Spleen (tissue), 7 donors: ENCODE data around the gene IL31RA.

Experiments used
- POLR2AphosphoS5 ChIP-seq, 3 donors: sonication (generic); formaldehyde crosslinking; IDR thresholded peaks; one replicate each; pipeline ENCODE4 v1.5.1; 2017; ENCODE audit warnings: antibody characterized with exemption in 3 of 3
- TF ChIP-seq, protein P1 (sequence below), 11 experiments: fragments of 200-600 bp in 7 of 11; fragments of 450-650 bp in 4 of 11; sonication (generic) in 4 of 11; IDR thresholded peaks in 8 of 11; conservative IDR thresholded peaks in 3 of 11; 1 replicate in 7 of 11; 2 replicates in 4 of 11; pipeline versions ENCODE4 v1.4.0 to v1.8.0; 2016 to 2021; ENCODE audit warnings: antibody characterized with exemption in 11 of 11, inconsistent platforms in 4 of 11, mild to moderate bottlenecking in 1 of 11
- donor health status: DM: no; HTN: no; CAD: no; lungs with moderate emphysema.
- donor health status: DM: no; HTN: no; CAD: no.
- donor health status: DM: no; HTN: no; CAD: no.

DNA sequence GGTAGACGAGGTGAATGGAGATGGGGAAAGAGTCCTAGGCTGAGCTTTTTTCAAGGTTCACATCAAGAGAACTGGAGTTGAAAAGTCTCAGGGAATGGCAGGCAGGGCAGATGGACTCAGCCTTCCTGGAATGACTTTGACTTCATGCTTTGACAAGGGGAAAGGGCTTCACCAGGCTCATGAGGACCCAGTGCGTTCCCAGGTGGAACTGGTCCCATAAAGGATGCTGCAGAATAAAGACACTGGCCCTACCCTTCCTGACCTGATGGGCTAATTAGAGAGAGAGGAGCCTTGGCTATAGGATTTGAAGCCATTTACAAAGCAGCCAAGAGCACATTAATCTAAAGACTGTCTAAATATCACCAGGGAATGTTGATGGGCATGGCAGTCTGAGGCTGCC is 63.8 kb downstream of the IL31RA start:
- TF ChIP-seq, protein P1, sequence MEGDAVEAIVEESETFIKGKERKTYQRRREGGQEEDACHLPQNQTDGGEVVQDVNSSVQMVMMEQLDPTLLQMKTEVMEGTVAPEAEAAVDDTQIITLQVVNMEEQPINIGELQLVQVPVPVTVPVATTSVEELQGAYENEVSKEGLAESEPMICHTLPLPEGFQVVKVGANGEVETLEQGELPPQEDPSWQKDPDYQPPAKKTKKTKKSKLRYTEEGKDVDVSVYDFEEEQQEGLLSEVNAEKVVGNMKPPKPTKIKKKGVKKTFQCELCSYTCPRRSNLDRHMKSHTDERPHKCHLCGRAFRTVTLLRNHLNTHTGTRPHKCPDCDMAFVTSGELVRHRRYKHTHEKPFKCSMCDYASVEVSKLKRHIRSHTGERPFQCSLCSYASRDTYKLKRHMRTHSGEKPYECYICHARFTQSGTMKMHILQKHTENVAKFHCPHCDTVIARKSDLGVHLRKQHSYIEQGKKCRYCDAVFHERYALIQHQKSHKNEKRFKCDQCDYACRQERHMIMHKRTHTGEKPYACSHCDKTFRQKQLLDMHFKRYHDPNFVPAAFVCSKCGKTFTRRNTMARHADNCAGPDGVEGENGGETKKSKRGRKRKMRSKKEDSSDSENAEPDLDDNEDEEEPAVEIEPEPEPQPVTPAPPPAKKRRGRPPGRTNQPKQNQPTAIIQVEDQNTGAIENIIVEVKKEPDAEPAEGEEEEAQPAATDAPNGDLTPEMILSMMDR (IDR thresholded peaks at IDR 0.05 in 8 of 11, conservative IDR thresholded peaks at IDR 0.05 in 3 of 11): no peak
- TF ChIP-seq POLR2AphosphoS5 (IDR thresholded peaks at IDR 0.05): no peak
